Astrocyte (in vitro differentiated cells and primary cell): ENCODE measurements around the gene ABI1. TPM values are rescaled to one million over a fixed set of nuclear protein-coding genes. Genes with fewer than 3 reads are reported as not detected.

Experiments
- DNase-seq: peaks from one replicate; pipeline ENCODE4 v3.0.0-alpha.2; 2010; ENCODE audit warnings: low read depth
- FAIRE-seq: peaks from 2 replicates; lab custom pipeline; 2011; peaks lifted over from hg19 to GRCh38; lab: Jason Lieb, UNC
- H2AFZ ChIP-seq: 2 replicates; pipeline ENCODE4 v1.6.0; 2012; ENCODE audit warnings: low read depth, low read length, inconsistent platforms
- H3K27ac ChIP-seq: 2 replicates; pipeline ENCODE4 v1.5.1; 2011; ENCODE audit warnings: low read depth, low read length, inconsistent platforms
- H3K27me3 ChIP-seq: 2 replicates; pipeline ENCODE4 v1.6.0; 2011; ENCODE audit warnings: low read length, inconsistent platforms; ENCODE audit not compliant: insufficient read depth
- H3K36me3 ChIP-seq: 2 replicates; pipeline ENCODE4 v1.5.1; 2011; ENCODE audit warnings: low read length, inconsistent platforms; ENCODE audit not compliant: insufficient read depth
- H3K4me1 ChIP-seq: 2 replicates; pipeline ENCODE4 v1.5.1; 2011; ENCODE audit warnings: low read length, inconsistent platforms; ENCODE audit not compliant: insufficient read depth
- H3K4me2 ChIP-seq: 2 replicates; pipeline ENCODE4 v1.6.0; 2012; ENCODE audit warnings: low read length, inconsistent platforms
- H3K4me3 ChIP-seq: 2 replicates; pipeline ENCODE4 v1.5.1; 2011; ENCODE audit warnings: low read depth, mild to moderate bottlenecking, low read length, inconsistent platforms; ENCODE audit not compliant: insufficient read depth
- H3K79me2 ChIP-seq: 2 replicates; pipeline ENCODE4 v1.6.0; 2012; ENCODE audit warnings: mild to moderate bottlenecking, low read length, inconsistent platforms; ENCODE audit not compliant: insufficient read depth
- H3K9ac ChIP-seq: 2 replicates; pipeline ENCODE4 v1.6.0; 2012; ENCODE audit warnings: mild to moderate bottlenecking, low read length, inconsistent platforms
- H3K9me3 ChIP-seq: 2 replicates; pipeline ENCODE4 v1.5.1; 2012; ENCODE audit warnings: low read depth, mild to moderate bottlenecking, low read length, inconsistent platforms; ENCODE audit not compliant: insufficient read depth
- H4K20me1 ChIP-seq: 2 replicates; pipeline ENCODE4 v1.6.0; 2012; ENCODE audit warnings: low read length, inconsistent platforms; ENCODE audit not compliant: insufficient read depth
- H3K27ac Mint-ChIP-seq: one replicate; pipeline ENCODE4 v1.8.0; 2021; ENCODE audit warnings: mild to moderate bottlenecking, mixed read lengths; ENCODE audit not compliant: unreplicated experiment
- H3K27me3 Mint-ChIP-seq: one replicate; pipeline ENCODE4 v1.8.0; 2021; ENCODE audit warnings: low read depth, mixed read lengths; ENCODE audit not compliant: unreplicated experiment
- H3K36me3 Mint-ChIP-seq: one replicate; pipeline ENCODE4 v1.8.0; 2021; ENCODE audit warnings: low read depth, mixed read lengths; ENCODE audit not compliant: unreplicated experiment
- H3K4me1 Mint-ChIP-seq: one replicate; pipeline ENCODE4 v1.8.0; 2021; ENCODE audit warnings: low read depth, mixed read lengths; ENCODE audit not compliant: unreplicated experiment
- H3K4me3 Mint-ChIP-seq: one replicate; pipeline ENCODE4 v1.8.0; 2021; ENCODE audit warnings: mild to moderate bottlenecking, moderate library complexity, mixed read lengths; ENCODE audit not compliant: unreplicated experiment
- H3K9me3 Mint-ChIP-seq: one replicate; pipeline ENCODE4 v1.8.0; 2021; ENCODE audit warnings: mild to moderate bottlenecking, mixed read lengths; ENCODE audit not compliant: unreplicated experiment
- CTCF ChIP-seq: IDR thresholded peaks from 2 replicates; pipeline ENCODE4 v1.5.1; 2011; ENCODE audit warnings: low read depth, mild to moderate bottlenecking, inconsistent platforms, low read length, moderate library complexity; ENCODE audit not compliant: insufficient read depth
- EZH2 ChIP-seq: IDR thresholded peaks from 2 replicates; pipeline ENCODE4 v1.6.1; 2012; ENCODE audit warnings: mild to moderate bottlenecking, low read length, inconsistent platforms; ENCODE audit not compliant: insufficient read depth
- total RNA-seq: library from RNA; stranded (reverse); gene quantifications from 2 replicates; pipeline ENCODE4 v1.2.1, GENCODE V29; 2021

The ABI1 gene
- total RNA-seq, 1 donor from 2014 or later = 65.1 TPM

GRCh38 chr10:26861205-26861998, 644 bp upstream of the ABI1 start:
- H4K20me1 ChIP-seq = peaks cover 33% of the 10 kb centered on the region
- Mint-ChIP-seq H3K27me3 (no peaks in the 10 kb centered on the region), H3K9me3 (no peaks in the 10 kb centered on the region), H3K4me1 (peaks cover 8% of the 10 kb centered on the region), H3K27ac (peak overlapping the region; percentile 90), H3K36me3 (no peaks in the 10 kb centered on the region), H3K4me3 (peak overlapping the region; percentile 96)
- peaks cover 12% of the 10 kb centered on the region for H3K4me1 ChIP-seq
- no peak for FAIRE-seq
- DNase-seq = no peak
- H2AFZ ChIP-seq = peak overlapping the region; percentile 70
- H3K9ac ChIP-seq = peak overlapping the region; percentile 49
- H3K9me3 ChIP-seq = no peaks in the 10 kb centered on the region
- H3K4me3 ChIP-seq = peak overlapping the region; percentile 43
- no peak overlapping the region for H3K27ac ChIP-seq
- H3K27me3 ChIP-seq = no peaks in the 10 kb centered on the region
- TF ChIP-seq EZH2 (no peak), CTCF (peak; percentile 35)
- H3K79me2 ChIP-seq = peaks cover 42% of the 10 kb centered on the region
- H3K36me3 ChIP-seq = no peaks in the 10 kb centered on the region
- H3K4me2 ChIP-seq = peak overlapping the region; percentile 79

- FAIRE-seq = no peak
- peak overlapping the region; percentile 68 for H2AFZ ChIP-seq
- peak overlapping the region; percentile 96 for H3K4me3 Mint-ChIP-seq
- peak overlapping the region; percentile 93 for H3K4me3 ChIP-seq
- peaks cover 11% of the 10 kb centered on the region for H3K4me1 Mint-ChIP-seq
- H3K79me2 ChIP-seq = peaks cover 56% of the 10 kb centered on the region
- no peaks in the 10 kb centered on the region for H3K36me3 Mint-ChIP-seq
- peaks cover 46% of the 10 kb centered on the region for H4K20me1 ChIP-seq
- H3K4me2 ChIP-seq = peak overlapping the region; percentile 86
- peak; percentile 66 for DNase-seq
- peak overlapping the region; percentile 94 for H3K9ac ChIP-seq
- peak overlapping the region; percentile 91 for H3K27ac Mint-ChIP-seq
- H3K27me3 ChIP-seq = no peaks in the 10 kb centered on the region
- no peaks in the 10 kb centered on the region for H3K36me3 ChIP-seq
- no peaks in the 10 kb centered on the region for H3K9me3 Mint-ChIP-seq
- peaks cover 16% of the 10 kb centered on the region for H3K4me1 ChIP-seq
- TF ChIP-seq EZH2 (no peak), CTCF (no peak)
- no peaks in the 10 kb centered on the region for H3K9me3 ChIP-seq
- H3K27me3 Mint-ChIP-seq = no peaks in the 10 kb centered on the region
- H3K27ac ChIP-seq = peak overlapping the region; percentile 94
These were observed 686 bp downstream of the ABI1 start for GRCh38 chr10:26860102-26860442.
